Glutamatergic neuron (in vitro differentiated cells): ENCODE data around the gene MLF2. TPM values are rescaled to one million over a fixed set of nuclear protein-coding genes. Genes with fewer than 3 reads are reported as not detected.

Experiments used
- DNase-seq: peaks from one replicate; pipeline ENCODE4 v3.0.0; 2022
- H3K27ac Mint-ChIP-seq: one replicate; pipeline ENCODE4 v1.8.0; 2020; ENCODE audit warnings: mild to moderate bottlenecking, mixed read lengths, inconsistent platforms; ENCODE audit not compliant: unreplicated experiment
- H3K27me3 Mint-ChIP-seq: one replicate; pipeline ENCODE4 v1.8.0; 2020; ENCODE audit warnings: mild to moderate bottlenecking, moderate library complexity, mixed read lengths, inconsistent platforms; ENCODE audit not compliant: unreplicated experiment
- H3K36me3 Mint-ChIP-seq: one replicate; pipeline ENCODE4 v1.8.0; 2020; ENCODE audit warnings: mild to moderate bottlenecking, mixed read lengths, inconsistent platforms; ENCODE audit not compliant: unreplicated experiment
- H3K4me1 Mint-ChIP-seq: one replicate; pipeline ENCODE4 v1.8.0; 2020; ENCODE audit warnings: mild to moderate bottlenecking, low read depth, mixed read lengths, inconsistent platforms; ENCODE audit not compliant: unreplicated experiment
- H3K4me3 Mint-ChIP-seq: one replicate; pipeline ENCODE4 v1.8.0; 2020; ENCODE audit warnings: mild to moderate bottlenecking, mixed read lengths, inconsistent platforms; ENCODE audit not compliant: unreplicated experiment
- H3K9me3 Mint-ChIP-seq: one replicate; pipeline ENCODE4 v1.8.0; 2020; ENCODE audit warnings: mild to moderate bottlenecking, moderate library complexity, mixed read lengths, inconsistent platforms; ENCODE audit not compliant: unreplicated experiment
- CTCF ChIP-seq: fragments of 200-600 bp; sonication (generic); IDR thresholded peaks from one replicate; pipeline ENCODE4 v1.5.0; 2021; ENCODE audit not compliant: partially characterized antibody, unreplicated experiment
- total RNA-seq: library from RNA; stranded (reverse); fragmentation: NEBNext Ultra II Directional; extraction: Animal tissue kit (Norgen Biotek cat#: 25700); gene quantifications from one replicate; pipeline ENCODE4 v1.2.1, GENCODE V29; 2021; ENCODE audit not compliant: unreplicated experiment

Gene MLF2
- total RNA-seq, 1 donor from 2014 or later = 228 TPM

GRCh38 chr12:6768990-6769389 is 16.0 kb upstream of the MLF2 start:
- peaks cover 6% of the 10 kb centered on the region for H3K36me3 Mint-ChIP-seq
- H3K4me1 Mint-ChIP-seq = peaks cover 22% of the 10 kb centered on the region
- TF ChIP-seq CTCF = no peak
- peak overlapping the region; percentile 99 for H3K4me3 Mint-ChIP-seq
- DNase-seq = peak; percentile 90
- peaks cover 45% of the 10 kb centered on the region for H3K9me3 Mint-ChIP-seq
- peaks cover 48% of the 10 kb centered on the region for H3K27me3 Mint-ChIP-seq
- peak overlapping the region; percentile 99 for H3K27ac Mint-ChIP-seq

- no peak for TF ChIP-seq CTCF
- DNase-seq = peak; percentile 33
- Mint-ChIP-seq H3K36me3 (peaks cover 6% of the 10 kb centered on the region), H3K4me3 (peak overlapping the region; percentile 99), H3K4me1 (peaks cover 26% of the 10 kb centered on the region), H3K9me3 (peaks cover 45% of the 10 kb centered on the region), H3K27ac (peak overlapping the region; percentile 99), H3K27me3 (peaks cover 49% of the 10 kb centered on the region)
These were observed 15.5 kb upstream of the MLF2 start for GRCh38 chr12:6768437-6768914.

GRCh38 chr12:6767353-6768319 is 14.7 kb upstream of the MLF2 start:
- Mint-ChIP-seq H3K27ac (peak overlapping the region; percentile 99), H3K27me3 (peaks cover 47% of the 10 kb centered on the region), H3K9me3 (peaks cover 45% of the 10 kb centered on the region), H3K36me3 (peaks cover 6% of the 10 kb centered on the region), H3K4me3 (peak overlapping the region; percentile 99), H3K4me1 (peaks cover 28% of the 10 kb centered on the region)
- DNase-seq = peak; percentile 42
- no peak for TF ChIP-seq CTCF

- H3K36me3 Mint-ChIP-seq = peaks cover 5% of the 10 kb centered on the region
- H3K4me3 Mint-ChIP-seq = peak overlapping the region; percentile 99
- peaks cover 30% of the 10 kb centered on the region for H3K4me1 Mint-ChIP-seq
- DNase-seq = peak; percentile 80
- H3K27ac Mint-ChIP-seq = peak overlapping the region; percentile 99
- H3K27me3 Mint-ChIP-seq = peaks cover 47% of the 10 kb centered on the region
- TF ChIP-seq CTCF = peak; percentile 33
- peaks cover 48% of the 10 kb centered on the region for H3K9me3 Mint-ChIP-seq
These were observed 13.9 kb upstream of the MLF2 start for GRCh38 chr12:6766651-6767349.
